Vagina (tissue), 2 donors: Measurements from ENCODE around the gene LTB4R.

ENCODE experiments used
- CTCF ChIP-seq, 3 experiments: fragments of 450-650 bp in 2 of 3; fragments of 200-600 bp in 1 of 3; sonication (generic) in 1 of 3; IDR thresholded peaks; one replicate each; pipeline ENCODE4 v1.5.1; 2017 to 2019; ENCODE audit warnings: antibody characterized with exemption in 3 of 3, mild to moderate bottlenecking in 2 of 3, moderate library complexity in 2 of 3
- POLR2A ChIP-seq, 2 donors: fragments of 450-650 bp; IDR thresholded peaks; one replicate each; pipeline ENCODE4 v1.6.1; 2017; ENCODE audit warnings: antibody characterized with exemption in 2 of 2, mild to moderate bottlenecking in 2 of 2, moderate library complexity in 2 of 2
- POLR2AphosphoS5 ChIP-seq, 2 donors: sonication (generic); formaldehyde crosslinking; IDR thresholded peaks; one replicate each; pipeline ENCODE4 v1.9.0; 2017; ENCODE audit warnings: antibody characterized with exemption in 2 of 2, mild to moderate bottlenecking in 2 of 2, low read depth in 1 of 2; ENCODE audit not compliant: insufficient read depth in 1 of 2

- TF ChIP-seq CTCF (IDR thresholded peaks at IDR 0.05) (no peak), POLR2A (IDR thresholded peaks at IDR 0.05) (no peak), POLR2AphosphoS5 (IDR thresholded peaks at IDR 0.05; ENCODE audit: insufficient read depth in 1 of 2, low read depth in 1 of 2) (peak in 1 of 2 donors; percentile 15)
Observed at GRCh38 chr14:24264298-24264697, 47.0 kb upstream of the LTB4R start.
